Liver (tissue), 9 donors: ENCODE measurements around the gene TBX2. TPM values are rescaled to one million over a fixed set of nuclear protein-coding genes. Genes with fewer than 3 reads are reported as not detected.

Experiments
- DNase-seq: peaks from one replicate; pipeline ENCODE4 v3.0.0-alpha.2; 2017; ENCODE audit warnings: low spot score
- H3K27ac ChIP-seq, 2 donors: one replicate each; pipeline ENCODE4 v1.7.0; 2013; ENCODE audit warnings: inconsistent platforms in 2 of 2, low read length in 2 of 2, control low read depth in 1 of 2, low read depth in 1 of 2, mild to moderate bottlenecking in 1 of 2
- H3K27me3 ChIP-seq, 4 donors: one replicate each; pipeline versions ENCODE4 v1.6.1 to v1.7.0; 2013; ENCODE audit warnings: low read length in 3 of 4, inconsistent platforms in 1 of 4, mild to moderate bottlenecking in 1 of 4, moderate library complexity in 1 of 4; ENCODE audit not compliant: control insufficient read depth in 4 of 4, insufficient read depth in 4 of 4
- H3K36me3 ChIP-seq, 4 donors: one replicate each; pipeline versions ENCODE4 v1.6.1 to v1.7.0; 2013; ENCODE audit warnings: low read length in 3 of 4, mild to moderate bottlenecking in 3 of 4, low read depth in 1 of 4, moderate library complexity in 1 of 4; ENCODE audit not compliant: control insufficient read depth in 4 of 4, insufficient read depth in 3 of 4
- H3K4me1 ChIP-seq, 4 donors: one replicate each; pipeline versions ENCODE4 v1.6.1 to v1.7.0; 2013; ENCODE audit warnings: low read length in 3 of 4, mild to moderate bottlenecking in 3 of 4, moderate library complexity in 1 of 4; ENCODE audit not compliant: control insufficient read depth in 4 of 4, insufficient read depth in 4 of 4
- H3K4me3 ChIP-seq, 3 donors: one replicate each; pipeline versions ENCODE4 v1.6.1 to v1.7.0; 2013; ENCODE audit warnings: low read length in 3 of 3, control low read depth in 1 of 3, low read depth in 1 of 3, mild to moderate bottlenecking in 1 of 3
- H3K9ac ChIP-seq, 2 donors: one replicate each; pipeline ENCODE4 v1.7.0; 2013; ENCODE audit warnings: low read length in 2 of 2, mild to moderate bottlenecking in 2 of 2, moderate library complexity in 2 of 2, control low read depth in 1 of 2, low read depth in 1 of 2
- H3K9me3 ChIP-seq, 4 donors: one replicate each; pipeline versions ENCODE4 v1.6.1 to v1.7.0; 2013; ENCODE audit warnings: low read length in 3 of 4; ENCODE audit not compliant: control insufficient read depth in 4 of 4
- ATF3 ChIP-seq: IDR thresholded peaks from 2 replicates; pipeline ENCODE4 v1.6.1; 2016; ENCODE audit warnings: antibody characterized with exemption
- CTCF ChIP-seq: fragments of 150-350 bp; IDR thresholded peaks from 2 replicates; pipeline ENCODE4 v1.5.1; 2017; ENCODE audit warnings: improper control_type of control experiment, low read depth, low read length; ENCODE audit not compliant: missing input control
- EGR1 ChIP-seq, 2 donors: IDR thresholded peaks; 2 replicates each; pipeline ENCODE4 v1.6.1; 2016 to 2018; ENCODE audit warnings: antibody characterized with exemption in 2 of 2, low read depth in 2 of 2
- HNF4G ChIP-seq: IDR thresholded peaks from 2 replicates; pipeline ENCODE4 v1.6.1; 2016; ENCODE audit warnings: antibody characterized with exemption
- MAX ChIP-seq: IDR thresholded peaks from 2 replicates; pipeline ENCODE4 v1.6.1; 2016; ENCODE audit warnings: antibody characterized with exemption
- RAD21 ChIP-seq, 2 donors: IDR thresholded peaks; 2 replicates each; pipeline ENCODE4 v1.6.1; 2016; ENCODE audit warnings: antibody characterized with exemption in 2 of 2, mild to moderate bottlenecking in 2 of 2
- REST ChIP-seq: IDR thresholded peaks from 2 replicates; pipeline ENCODE4 v1.6.1; 2016; ENCODE audit warnings: antibody characterized with exemption, mild to moderate bottlenecking
- RXRA ChIP-seq, 2 donors: IDR thresholded peaks; 2 replicates each; pipeline ENCODE4 v1.6.1; 2017 to 2018; ENCODE audit warnings: antibody characterized with exemption in 2 of 2, mild to moderate bottlenecking in 1 of 2
- SP1 ChIP-seq: IDR thresholded peaks from 2 replicates; pipeline ENCODE4 v1.6.1; 2018; ENCODE audit warnings: antibody characterized with exemption, mild to moderate bottlenecking
- TAF1 ChIP-seq: conservative IDR thresholded peaks from 2 replicates; pipeline ENCODE4 v1.6.1; 2016; ENCODE audit warnings: antibody characterized with exemption, mild to moderate bottlenecking
- ZBTB33 ChIP-seq: IDR thresholded peaks from 2 replicates; pipeline ENCODE4 v1.6.1; 2016; ENCODE audit warnings: antibody characterized with exemption
- WGBS: extraction: QIAGEN DNeasy Blood & Tissue Kit; methylation state at CpG from one replicate; pipeline ENCODE4 v1.1.7; 2013; 5-methylcytosine and 5-hydroxymethylcytosine counted together
- polyA plus RNA-seq, 2 donors: library from polyadenylated mRNA; stranded (reverse) in 1 of 2; unstranded in 1 of 2; fragments of 200-250 nt in 1 of 2; fragments of >200 nt in 1 of 2; fragmentation: Nextera tagmentation in 1 of 2; extraction: Ambion mirVana in 1 of 2; gene quantifications; one replicate each; pipeline versions ENCODE4 v1.2.1 to v1.2.3, GENCODE V29; 2013 to 2015
- total RNA-seq, 2 donors: library from RNA; depleted of rRNA; stranded (reverse); fragments of >200 nt; gene quantifications; one replicate each; pipeline ENCODE4 v1.2.3, GENCODE V29; 2014
- donor health status: healthy.
- donor health status: healthy.
- donor health status: healthy.
- donor health status: healthy.
- donor health status: healthy.

Gene TBX2
- total and polyA plus RNA-seq, 4 donors, result 0.85 to 3.1 (median 2.5) TPM

GRCh38 chr17:61444075-61444474 is 44.4 kb downstream of the TBX2 start:
- peak; percentile 5 for DNase-seq
- Histone ChIP-seq H3K36me3 (no peaks in the 10 kb centered on the region), H3K9me3 (no peaks in the 10 kb centered on the region), H3K4me1 (no peaks in the 10 kb centered on the region), H3K27ac (no peak overlapping the region), H3K9ac (no peak overlapping the region), H3K27me3 (peaks cover 0 to 5% (median 0%) of the 10 kb centered on the region in 4 donors), H3K4me3 (no peak overlapping the region)
- 90% methylated on average over 13 of the region's 13 CpGs for WGBS
- TF ChIP-seq RXRA (IDR thresholded peaks at IDR 0.05) (no peak), REST (no peak), EGR1 (IDR thresholded peaks at IDR 0.05; ENCODE audit: low read depth in 2 of 2) (no peak), HNF4G (no peak), RAD21 (IDR thresholded peaks at IDR 0.05) (no peak), CTCF (no peak), ATF3 (no peak), TAF1 (no peak), MAX (no peak)

- DNase-seq, result no peak
- H3K27me3 ChIP-seq, result peaks cover 0 to 5% (median 0%) of the 10 kb centered on the region in 4 donors
- H3K27ac ChIP-seq, result no peak overlapping the region
- H3K4me1 ChIP-seq, result no peaks in the 10 kb centered on the region
- H3K4me3 ChIP-seq, result no peak overlapping the region
- H3K36me3 ChIP-seq, result no peaks in the 10 kb centered on the region
- WGBS, result 88% methylated on average over 6 of the region's 6 CpGs
- TF ChIP-seq REST (no peak), TAF1 (no peak), SP1 (no peak), ZBTB33 (no peak)
- H3K9ac ChIP-seq, result no peak overlapping the region
- no peaks in the 10 kb centered on the region for H3K9me3 ChIP-seq
These were observed 45.2 kb downstream of the TBX2 start for GRCh38 chr17:61444831-61445230.
